ENCODE data around the gene GDPD4. TPM values are rescaled to one million over a fixed set of nuclear protein-coding genes. Genes with fewer than 3 reads are reported as not detected.

The GDPD4 gene
- total and polyA plus RNA-seq, 9 of the 15 experiments (the other 6 are each of a cell fraction or from before 2014, with no cell fraction given) = 0.40 TPM; not detected in 8

DNA sequence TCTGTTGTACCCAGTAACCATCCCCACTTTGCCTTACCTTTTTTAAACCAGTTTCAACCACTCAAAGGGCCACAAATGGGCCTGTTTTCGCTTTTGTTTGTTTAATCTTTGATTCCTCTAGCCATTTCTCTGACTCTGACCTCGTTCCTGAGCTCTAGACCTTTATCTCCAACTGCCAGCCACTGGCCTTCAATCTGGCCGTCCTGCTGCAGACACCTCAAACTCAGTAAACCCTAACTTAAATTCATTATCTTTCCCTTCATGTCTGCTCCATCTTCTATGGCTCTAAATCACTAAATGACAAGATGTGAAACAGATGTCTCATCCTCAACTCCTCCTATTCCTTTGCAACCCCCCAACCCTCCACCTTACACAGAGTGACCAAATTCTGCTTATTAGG, 1.3 kb upstream of the GDPD4 start (continued):
- TF ChIP-seq VEZF1 (CRISPR knock-in tag; IDR thresholded peaks at IDR 0.05) (no peak), SMAD3 (CRISPR knock-in tag; conservative IDR thresholded peaks at IDR 0.05) (no peak), DDX20 (tag; IDR thresholded peaks at IDR 0.05; ENCODE audit: low read depth) (no peak), TRIM25 (IDR thresholded peaks at IDR 0.05; ENCODE audit: borderline replicate concordance) (no peak), CTCFL (IDR thresholded peaks at IDR 0.05; ENCODE audit: borderline replicate concordance, insufficient read depth, low read depth, low read length, poor library complexity, severe bottlenecking) (no peak), ZNF696 (CRISPR knock-in tag; conservative IDR thresholded peaks at IDR 0.05) (no peak), ZSCAN32 (CRISPR knock-in tag; IDR thresholded peaks at IDR 0.05) (no peak), MBD2 (IDR thresholded peaks at IDR 0.05; ENCODE audit: borderline replicate concordance, low read depth) (no peak), HNRNPLL (IDR thresholded peaks at IDR 0.05; ENCODE audit: low read depth, low read length, poor library complexity, severe bottlenecking) (no peak), TAF7 (tag; IDR thresholded peaks at IDR 0.05) (no peak), POU5F1 (IDR thresholded peaks at IDR 0.05; ENCODE audit: borderline replicate concordance, low read depth, low read length, partially characterized antibody) (no peak), EGR1 (conservative IDR thresholded peaks at IDR 0.05) (no peak), PHB (CRISPR knock-in tag; IDR thresholded peaks at IDR 0.05) (no peak), KDM1A (IDR thresholded peaks at IDR 0.05) (peak; percentile 96), ZNF253 (CRISPR knock-in tag; conservative IDR thresholded peaks at IDR 0.05) (no peak), HNRNPUL1 (IDR thresholded peaks at IDR 0.05; ENCODE audit: low read length) (no peak), ZNF175 (CRISPR knock-in tag; IDR thresholded peaks at IDR 0.05; ENCODE audit: low read depth) (0 out of 2 replicates have a peak, but pooled peaks have one; percentile 22), CREB5 (CRISPR knock-in tag; IDR thresholded peaks at IDR 0.05) (no peak)
- TF ChIP-seq, protein P1, sequence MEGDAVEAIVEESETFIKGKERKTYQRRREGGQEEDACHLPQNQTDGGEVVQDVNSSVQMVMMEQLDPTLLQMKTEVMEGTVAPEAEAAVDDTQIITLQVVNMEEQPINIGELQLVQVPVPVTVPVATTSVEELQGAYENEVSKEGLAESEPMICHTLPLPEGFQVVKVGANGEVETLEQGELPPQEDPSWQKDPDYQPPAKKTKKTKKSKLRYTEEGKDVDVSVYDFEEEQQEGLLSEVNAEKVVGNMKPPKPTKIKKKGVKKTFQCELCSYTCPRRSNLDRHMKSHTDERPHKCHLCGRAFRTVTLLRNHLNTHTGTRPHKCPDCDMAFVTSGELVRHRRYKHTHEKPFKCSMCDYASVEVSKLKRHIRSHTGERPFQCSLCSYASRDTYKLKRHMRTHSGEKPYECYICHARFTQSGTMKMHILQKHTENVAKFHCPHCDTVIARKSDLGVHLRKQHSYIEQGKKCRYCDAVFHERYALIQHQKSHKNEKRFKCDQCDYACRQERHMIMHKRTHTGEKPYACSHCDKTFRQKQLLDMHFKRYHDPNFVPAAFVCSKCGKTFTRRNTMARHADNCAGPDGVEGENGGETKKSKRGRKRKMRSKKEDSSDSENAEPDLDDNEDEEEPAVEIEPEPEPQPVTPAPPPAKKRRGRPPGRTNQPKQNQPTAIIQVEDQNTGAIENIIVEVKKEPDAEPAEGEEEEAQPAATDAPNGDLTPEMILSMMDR (IDR thresholded peaks at IDR 0.05 in 2 of 3, conservative IDR thresholded peaks at IDR 0.05 in 1 of 3; ENCODE audit: insufficient read depth in 2 of 3, low read depth in 1 of 3, low read length in 3 of 3) = no peak
